Stimulated activated CD4-positive, alpha-beta T cell treated with anti-CD3 and anti-CD28 coated beads, TNF-alpha, amount 100 ng/mL, for 24 hours (primary cell): ENCODE measurements around the gene ADGRL3.
"Not testable (repeated sequence)": the region's sequence is repeated elsewhere in the genome, so short reads cannot be mapped to it uniquely, and the experiment has no call there.

Experiments used
- DNase-seq, 3 experiments: peaks; one replicate each; pipeline ENCODE4 v3.0.0-alpha.2; 2020; ENCODE audit warnings: low read depth in 3 of 3

Gene ADGRL3

DNA sequence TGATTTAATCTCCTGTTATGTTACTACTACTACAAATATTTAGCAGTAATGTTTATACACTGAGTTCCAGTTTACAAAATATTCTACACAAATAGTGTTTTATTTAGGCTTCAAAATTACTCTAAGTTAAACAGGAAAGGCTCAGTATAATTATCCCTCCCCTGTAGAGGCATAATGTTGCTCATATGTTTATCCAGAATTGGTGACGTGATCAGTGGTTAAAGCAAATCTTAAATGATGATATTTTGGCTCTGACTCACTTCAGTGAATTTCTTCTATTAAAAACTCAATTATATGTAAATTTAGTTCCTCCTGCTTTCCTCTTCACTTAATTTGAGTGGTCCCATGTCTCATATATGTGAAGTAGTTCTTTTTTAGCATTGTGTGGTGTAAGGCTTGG lies 438.5 kb downstream of the ADGRL3 start:
- no peak for DNase-seq

- DNase-seq: not testable (repeated sequence)
Measured at GRCh38 chr4:61646746-61647350, 446.7 kb downstream of the ADGRL3 start.

- no peak for DNase-seq
Measured at GRCh38 chr4:61648264-61648663, 448.1 kb downstream of the ADGRL3 start.

DNA sequence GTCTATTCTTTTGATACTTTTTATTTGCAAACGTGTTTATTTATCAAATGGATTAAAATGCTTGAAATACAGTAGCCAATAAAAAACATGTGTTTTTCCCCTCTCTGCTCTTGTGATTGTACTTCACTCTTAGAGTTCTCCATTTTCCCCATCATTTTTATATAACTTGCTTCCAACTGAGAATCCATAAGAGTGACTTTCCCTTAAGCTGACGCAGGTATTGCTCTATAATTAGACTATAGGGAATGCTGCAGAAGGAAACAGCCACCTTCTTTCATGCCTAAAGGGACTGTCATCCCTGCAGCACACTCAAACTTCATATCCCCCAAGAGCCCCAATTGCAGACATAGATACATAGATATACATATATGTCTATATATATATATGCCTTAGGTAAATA lies 456.9 kb downstream of the ADGRL3 start:
- no peak for DNase-seq

- DNase-seq: no peak
Measured at GRCh38 chr4:61661960-61662359, 461.8 kb downstream of the ADGRL3 start.

GRCh38 chr4:61662362-61662761 lies 462.2 kb downstream of the ADGRL3 start:
- no peak for DNase-seq

DNA sequence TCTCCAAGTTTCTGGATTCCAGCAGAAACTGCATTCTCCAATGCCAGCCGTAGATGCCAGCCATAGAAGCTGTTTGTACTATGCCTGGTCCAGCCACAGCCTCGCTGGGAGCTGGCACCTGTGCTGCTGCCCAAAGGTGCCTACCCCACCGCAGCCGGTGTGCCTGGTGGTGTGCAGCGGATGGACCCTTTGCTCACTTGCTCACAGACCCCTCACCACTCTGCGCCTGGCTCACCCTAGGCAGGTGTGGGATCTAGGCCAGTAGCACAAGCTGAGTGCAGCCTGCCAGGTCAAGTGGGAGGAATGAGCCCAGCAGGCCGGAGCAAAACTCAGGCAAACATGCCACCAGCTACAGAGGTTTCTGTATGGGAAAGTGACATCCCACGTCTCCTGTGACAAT lies 463.2 kb downstream of the ADGRL3 start:
- no peak for DNase-seq

- DNase-seq: no peak
Measured at GRCh38 chr4:61665649-61666048, 465.5 kb downstream of the ADGRL3 start.

- no peak for DNase-seq
Measured at GRCh38 chr4:61666244-61666643, 466.1 kb downstream of the ADGRL3 start.

GRCh38 chr4:61671599-61671998 lies 471.5 kb downstream of the ADGRL3 start:
- DNase-seq: no peak

- no peak for DNase-seq
Measured at GRCh38 chr4:61675464-61675863, 475.3 kb downstream of the ADGRL3 start.

GRCh38 chr4:61678297-61678696 lies 478.2 kb downstream of the ADGRL3 start:
- no peak for DNase-seq

- no peak for DNase-seq
Measured at GRCh38 chr4:61693520-61693919, 493.4 kb downstream of the ADGRL3 start.

DNA sequence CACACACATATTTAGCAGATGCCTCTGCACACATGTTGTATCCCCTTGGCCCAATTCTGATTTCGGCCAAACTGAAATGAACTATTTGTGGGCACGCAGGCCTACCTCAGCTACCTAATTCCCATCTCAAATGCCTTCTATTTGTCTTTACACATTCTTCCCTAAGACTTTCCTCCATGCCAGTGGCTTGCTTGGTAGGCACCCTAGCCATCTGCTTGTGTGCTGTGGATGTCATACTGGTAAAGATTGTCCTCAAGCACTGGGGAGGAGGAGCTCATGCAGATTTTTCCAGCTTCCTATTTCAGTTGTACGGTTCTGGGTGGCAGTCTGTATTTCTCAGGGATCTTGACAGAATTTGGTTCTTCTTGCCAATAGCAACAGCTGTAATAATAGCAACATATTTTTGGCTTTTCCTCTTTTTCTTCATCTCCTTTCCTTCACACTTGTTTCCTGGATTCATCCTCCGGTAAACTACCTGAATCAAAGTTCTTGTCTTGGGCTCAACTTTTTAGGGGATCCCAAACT lies 514.3 kb downstream of the ADGRL3 start:
- no peak for DNase-seq

DNA sequence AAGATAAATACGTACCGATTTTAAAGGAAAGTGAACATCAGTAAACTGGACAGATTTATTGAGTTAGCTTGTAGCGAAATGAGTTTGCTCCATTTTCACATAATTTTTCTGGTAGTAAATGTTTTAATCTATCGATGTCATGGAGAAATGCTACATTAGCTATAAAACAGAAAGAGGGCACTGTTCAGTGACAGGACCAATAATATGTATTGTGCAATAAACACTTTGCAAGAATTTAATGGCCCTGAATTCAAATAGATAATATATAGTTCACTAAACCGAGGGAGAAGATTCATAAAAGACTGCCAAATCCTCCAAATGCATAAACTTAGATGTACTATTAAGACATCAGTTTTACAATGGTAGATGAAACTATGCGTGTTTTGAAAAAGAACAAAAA lies 516.3 kb downstream of the ADGRL3 start:
- no peak for DNase-seq

DNA sequence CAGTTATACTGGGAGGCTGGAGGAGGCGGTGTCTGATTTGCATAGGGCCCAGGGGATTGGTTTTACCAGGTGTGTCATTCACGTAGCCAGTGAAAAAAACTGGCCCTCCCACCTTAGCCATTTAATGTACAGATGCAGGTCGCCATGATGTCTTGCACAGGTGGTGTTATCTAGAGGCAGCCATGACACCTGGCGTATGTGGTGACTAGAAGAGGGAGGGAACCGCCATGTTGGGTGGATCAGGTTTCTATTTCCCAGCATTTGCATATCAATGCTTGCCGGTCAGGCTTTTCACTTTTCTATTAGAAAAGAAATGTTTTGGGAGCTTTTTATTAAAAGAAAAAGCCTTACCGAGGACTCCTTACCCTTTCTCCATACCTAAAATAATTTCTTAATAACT lies 523.4 kb downstream of the ADGRL3 start:
- no peak for DNase-seq

- no peak for DNase-seq
Measured at GRCh38 chr4:61727286-61727685, 527.2 kb downstream of the ADGRL3 start.

- no peak for DNase-seq
Measured at GRCh38 chr4:61734409-61734808, 534.3 kb downstream of the ADGRL3 start.

DNA sequence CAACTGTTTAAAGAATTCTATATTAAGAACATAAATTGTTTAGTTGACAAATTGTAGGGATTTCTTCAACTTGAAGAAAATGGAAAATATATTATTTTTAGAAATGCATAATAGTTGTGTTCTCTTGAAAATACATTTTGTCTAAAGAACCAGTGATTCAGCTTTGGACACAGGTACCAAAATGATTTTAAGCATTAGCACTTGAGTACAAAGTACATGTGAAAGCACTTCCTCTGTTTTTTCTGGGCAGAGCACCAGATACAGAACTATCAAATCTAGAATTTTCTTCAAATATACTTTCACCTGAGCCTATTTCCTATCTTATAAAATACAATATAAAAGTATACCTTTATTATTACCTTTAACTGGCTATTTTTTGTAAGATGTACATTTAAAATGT lies 539.8 kb downstream of the ADGRL3 start:
- no peak for DNase-seq

GRCh38 chr4:61740886-61741285 lies 540.8 kb downstream of the ADGRL3 start:
- no peak for DNase-seq

GRCh38 chr4:61741327-61742096 lies 541.4 kb downstream of the ADGRL3 start:
- no peak for DNase-seq

GRCh38 chr4:61750810-61751209 lies 550.7 kb downstream of the ADGRL3 start:
- DNase-seq: no peak

- DNase-seq: no peak
Measured at GRCh38 chr4:61752617-61753016, 552.5 kb downstream of the ADGRL3 start.
